Measurements from ENCODE around the gene PAGE2B.
"Not testable (repeated sequence)": the region's sequence is repeated elsewhere in the genome, so short reads cannot be mapped to it uniquely, and the experiment has no call there.

PAGE2B gene
- 0 to 0.05 (median 0) reads per million in 18 experiments for total RNA-seq

- no peak for DNase-seq
Observed at GRCh38 chrX:55074851-55075467, at the start of gene PAGE2B. Gene PAGE2B, plus strand, starts transcription at chrX:55075030. Its CDS starts 1,012 bp downstream, at chrX:55076042.

- DNase-seq, result no peak
Observed at GRCh38 chrX:55026143-55026542, 48.7 kb upstream of the PAGE2B start.

GRCh38 chrX:55026840-55027239 lies 48.0 kb upstream of the PAGE2B start:
- no peak for DNase-seq

GRCh38 chrX:55028040-55028439 lies 46.8 kb upstream of the PAGE2B start:
- no peak for DNase-seq

- no peak for DNase-seq
Observed at GRCh38 chrX:55028611-55029010, 46.2 kb upstream of the PAGE2B start.

- DNase-seq, result no peak
Observed at GRCh38 chrX:55029291-55029690, 45.5 kb upstream of the PAGE2B start.

- no peak for DNase-seq
Observed at GRCh38 chrX:55030271-55031205, 44.3 kb upstream of the PAGE2B start, which contains the start of gene ALAS2. Gene ALAS2, minus strand, starts transcription at chrX:55030977. Its CDS starts 4,977 bp downstream, at chrX:55026000.

GRCh38 chrX:55033429-55033828 lies 41.4 kb upstream of the PAGE2B start:
- DNase-seq, result no peak

GRCh38 chrX:55039471-55039870 lies 35.4 kb upstream of the PAGE2B start:
- DNase-seq, result no peak

GRCh38 chrX:55041514-55041913 lies 33.3 kb upstream of the PAGE2B start:
- no peak for DNase-seq

GRCh38 chrX:55050599-55050998 lies 24.2 kb upstream of the PAGE2B start:
- DNase-seq, result not testable (repeated sequence)

- peak in 1 of 2 donors; percentile 2 for DNase-seq
Observed at GRCh38 chrX:55056820-55057674, 17.8 kb upstream of the PAGE2B start.

GRCh38 chrX:55057675-55058249 lies 17.1 kb upstream of the PAGE2B start:
- DNase-seq, result peak; percentile 11 to 13

- not testable (repeated sequence) for DNase-seq
Observed at GRCh38 chrX:55067180-55067579, 7.7 kb upstream of the PAGE2B start.

- DNase-seq, result no peak
Observed at GRCh38 chrX:55072286-55072685, 2.5 kb upstream of the PAGE2B start.

GRCh38 chrX:55088795-55089489 lies 14.1 kb downstream of the PAGE2B start, which contains the start of gene PAGE2:
Gene PAGE2, plus strand, starts transcription at chrX:55089018. Its CDS starts 1,003 bp downstream, at chrX:55090021.
- no peak for DNase-seq

- no peak for DNase-seq
Observed at GRCh38 chrX:55098691-55099090, 23.9 kb downstream of the PAGE2B start.

GRCh38 chrX:55099162-55099561 lies 24.3 kb downstream of the PAGE2B start:
- DNase-seq, result no peak

GRCh38 chrX:55102754-55103153 lies 27.9 kb downstream of the PAGE2B start:
- no peak for DNase-seq

- DNase-seq, result no peak
Observed at GRCh38 chrX:55107262-55107661, 32.4 kb downstream of the PAGE2B start.

GRCh38 chrX:55107911-55108310 lies 33.1 kb downstream of the PAGE2B start:
- DNase-seq, result no peak

- DNase-seq, result no peak
Observed at GRCh38 chrX:55109306-55109705, 34.5 kb downstream of the PAGE2B start.
